Stimulated activated CD4-positive, alpha-beta T cell treated with anti-CD3 and anti-CD28 coated beads, Interleukin-1b, Interleukin-23, amount 100 ng/mL, for 4 hours (primary cell): ENCODE data around the gene RAX2.

Experiments used
- DNase-seq, 2 donors: peaks; one replicate each; pipeline ENCODE4 v3.0.0-alpha.2; 2020; ENCODE audit warnings: low read depth in 2 of 2

Gene RAX2

GRCh38 chr19:3730457-3730958 lies 41.5 kb downstream of the RAX2 start:
- DNase-seq = no peak

- no peak for DNase-seq
These were observed 46.3 kb downstream of the RAX2 start for GRCh38 chr19:3725640-3726310.

- DNase-seq = no peak
These were observed 46.9 kb downstream of the RAX2 start for GRCh38 chr19:3725121-3725520.

- DNase-seq = no peak
These were observed 48.1 kb downstream of the RAX2 start for GRCh38 chr19:3723883-3724282.

GRCh38 chr19:3723110-3723488 lies 48.9 kb downstream of the RAX2 start:
- DNase-seq = no peak

- DNase-seq = no peak
These were observed 49.5 kb downstream of the RAX2 start for GRCh38 chr19:3722443-3723109.

- no peak for DNase-seq
These were observed 50.1 kb downstream of the RAX2 start for GRCh38 chr19:3721887-3722442.

- peak; percentile 77 to 86 for DNase-seq
These were observed 50.7 kb downstream of the RAX2 start for GRCh38 chr19:3721131-3721886.

GRCh38 chr19:3720349-3720917 lies 51.6 kb downstream of the RAX2 start:
- no peak for DNase-seq

GRCh38 chr19:3719868-3720267 lies 52.2 kb downstream of the RAX2 start:
- DNase-seq = no peak
